ENCODE results near the gene FHIT.

FHIT gene

DNA sequence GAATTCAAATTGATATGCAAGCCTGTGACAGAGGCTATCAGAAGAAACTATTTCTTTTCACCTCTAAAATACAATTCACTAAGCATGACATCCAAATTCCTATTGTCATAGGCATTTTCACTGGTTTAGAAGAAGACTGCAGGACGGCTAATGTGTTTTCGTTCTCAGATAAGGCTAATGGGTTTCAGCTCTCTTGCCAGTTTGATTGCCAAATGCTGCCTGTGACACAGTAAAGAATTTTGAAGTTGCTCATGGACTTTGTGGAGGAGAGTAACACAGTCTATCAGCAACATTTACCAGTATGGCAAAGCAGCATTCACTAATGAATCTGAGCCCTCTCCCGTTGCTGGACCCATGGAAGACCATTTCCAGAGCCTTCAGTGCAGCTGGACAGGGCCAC lies 948.1 kb downstream of the FHIT start:
- ATAC-seq (no peak), DNase-seq (no peak)
- no peaks in the 10 kb centered on the region for H3K36me3 Mint-ChIP-seq (ENCODE audit: low read depth)
- no peak overlapping the region for H3K4me3 Mint-ChIP-seq
- H3K9me3 Mint-ChIP-seq, result no peaks in the 10 kb centered on the region
- peaks cover 4% of the 10 kb centered on the region for H3K4me1 Mint-ChIP-seq
- no peak overlapping the region for H3K27ac Mint-ChIP-seq
- H3K27me3 Mint-ChIP-seq, result no peaks in the 10 kb centered on the region

DNA sequence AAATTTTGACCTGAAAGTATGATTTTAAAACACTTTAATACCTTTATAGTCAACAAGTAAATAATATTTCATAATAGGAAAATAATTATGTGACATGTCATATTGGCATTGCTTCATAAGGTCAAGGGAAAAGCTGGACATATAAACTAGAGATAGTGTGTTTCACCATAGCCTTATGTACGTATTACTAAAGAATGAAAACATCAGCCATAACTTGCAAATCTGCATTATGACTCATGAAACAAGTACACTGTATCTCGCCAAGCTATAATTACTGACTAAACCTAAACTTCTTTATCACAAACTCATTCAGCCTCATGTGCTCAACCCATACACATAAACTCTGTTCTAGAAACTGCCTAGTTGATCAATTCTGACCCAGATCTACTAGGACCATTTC lies 950.1 kb downstream of the FHIT start:
- no peak overlapping the region for H3K4me3 Mint-ChIP-seq
- no peaks in the 10 kb centered on the region for H3K9me3 Mint-ChIP-seq
- H3K36me3 Mint-ChIP-seq (ENCODE audit: low read depth), result no peaks in the 10 kb centered on the region
- no peak for DNase-seq
- H3K27me3 Mint-ChIP-seq, result no peaks in the 10 kb centered on the region
- no peak overlapping the region for H3K27ac Mint-ChIP-seq
- peaks cover 4% of the 10 kb centered on the region for H3K4me1 Mint-ChIP-seq
- no peak for ATAC-seq

DNA sequence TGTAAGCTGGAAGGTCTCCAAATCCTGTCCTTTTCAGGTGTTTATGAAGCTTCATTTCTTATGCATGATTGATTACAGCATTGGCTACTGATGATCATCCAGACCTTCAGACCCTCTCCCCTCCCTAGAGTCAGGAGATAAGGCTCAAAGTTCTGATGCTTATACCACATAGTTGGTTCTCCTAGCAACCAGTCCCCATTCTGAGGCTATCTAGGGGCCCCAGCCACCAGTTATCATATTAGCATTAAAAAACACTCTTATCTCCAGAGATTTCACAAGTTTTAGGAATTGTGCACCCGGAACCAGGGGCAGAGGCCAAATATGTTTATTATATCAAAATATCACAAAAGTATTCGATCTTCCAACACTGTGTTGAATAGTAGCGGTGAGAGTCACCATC lies 953.1 kb downstream of the FHIT start:
- DNase-seq, result no peak
- Mint-ChIP-seq H3K4me3 (no peak overlapping the region), H3K9me3 (no peaks in the 10 kb centered on the region), H3K27me3 (no peaks in the 10 kb centered on the region), H3K36me3 (ENCODE audit: low read depth) (no peaks in the 10 kb centered on the region), H3K4me1 (peaks cover 9% of the 10 kb centered on the region), H3K27ac (no peak overlapping the region)
- no peak for ATAC-seq

DNA sequence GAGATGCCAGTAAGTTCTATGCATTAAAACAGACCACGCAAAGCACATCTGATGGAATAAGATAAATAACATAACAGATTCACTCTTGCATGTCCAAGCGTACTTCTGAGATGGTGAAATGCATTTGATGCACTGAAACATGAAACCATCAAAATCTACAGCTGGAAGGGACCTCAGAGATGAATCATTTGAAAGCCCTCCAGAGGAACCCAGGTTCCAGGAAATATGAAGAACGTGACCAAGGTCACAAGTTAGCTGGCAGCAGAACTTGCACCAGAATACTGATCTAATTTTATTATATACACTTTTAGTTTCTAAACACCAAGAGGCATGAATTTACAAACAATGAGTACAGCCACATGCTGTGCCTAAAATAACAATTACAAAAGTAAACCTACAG lies 957.1 kb downstream of the FHIT start:
- DNase-seq (no peak), ATAC-seq (peak; percentile 40)
- Mint-ChIP-seq H3K27ac (no peak overlapping the region), H3K9me3 (no peaks in the 10 kb centered on the region), H3K4me1 (peaks cover 6% of the 10 kb centered on the region), H3K36me3 (ENCODE audit: low read depth) (no peaks in the 10 kb centered on the region), H3K27me3 (no peaks in the 10 kb centered on the region), H3K4me3 (no peak overlapping the region)

DNA sequence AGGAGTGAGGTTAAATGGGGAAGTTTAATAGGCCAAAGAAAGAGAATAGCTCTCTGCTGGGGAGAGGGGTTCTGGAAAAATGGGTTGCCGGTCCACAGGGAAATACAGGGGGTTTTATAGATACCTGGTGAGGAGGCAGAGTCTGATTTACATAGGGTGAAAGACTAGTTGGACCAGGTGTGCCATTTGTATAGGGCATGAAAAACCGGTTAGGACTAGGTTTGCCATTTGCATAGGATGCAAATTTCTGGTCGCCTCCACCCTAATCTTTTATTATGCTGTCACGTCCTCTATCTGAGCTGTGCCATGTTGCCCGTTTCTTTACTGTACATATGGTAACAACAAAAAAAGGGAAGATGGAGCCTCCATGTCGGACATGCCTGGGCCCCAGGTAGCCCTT lies 960.1 kb downstream of the FHIT start:
- Mint-ChIP-seq H3K36me3 (ENCODE audit: low read depth) (no peaks in the 10 kb centered on the region), H3K4me3 (no peak overlapping the region), H3K27ac (no peak overlapping the region), H3K9me3 (peaks cover 6% of the 10 kb centered on the region), H3K4me1 (peaks cover 6% of the 10 kb centered on the region), H3K27me3 (no peaks in the 10 kb centered on the region)
- DNase-seq (no peak), ATAC-seq (no peak)

DNA sequence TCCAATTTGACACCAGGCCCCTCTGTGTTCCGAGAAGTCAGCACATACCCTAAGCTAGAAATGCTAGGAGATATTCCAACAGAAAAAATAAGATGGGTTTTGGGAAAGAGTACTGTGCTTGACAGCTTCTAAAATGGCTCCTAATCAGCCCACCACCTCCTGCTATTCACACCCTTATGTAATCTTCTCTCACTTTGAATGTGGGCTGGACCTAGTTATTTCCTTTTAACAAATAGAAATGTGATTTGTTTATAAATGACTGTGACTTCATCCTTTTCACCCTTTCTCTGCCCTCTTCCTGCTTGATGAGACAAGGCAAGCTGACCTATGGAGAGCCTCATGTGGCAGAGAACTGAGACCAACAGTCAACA lies 961.1 kb downstream of the FHIT start:
- Mint-ChIP-seq H3K4me1 (peaks cover 6% of the 10 kb centered on the region), H3K9me3 (peaks cover 6% of the 10 kb centered on the region), H3K36me3 (ENCODE audit: low read depth) (no peaks in the 10 kb centered on the region), H3K27ac (no peak overlapping the region), H3K27me3 (no peaks in the 10 kb centered on the region), H3K4me3 (no peak overlapping the region)
- ATAC-seq, result no peak
- DNase-seq, result no peak

DNA sequence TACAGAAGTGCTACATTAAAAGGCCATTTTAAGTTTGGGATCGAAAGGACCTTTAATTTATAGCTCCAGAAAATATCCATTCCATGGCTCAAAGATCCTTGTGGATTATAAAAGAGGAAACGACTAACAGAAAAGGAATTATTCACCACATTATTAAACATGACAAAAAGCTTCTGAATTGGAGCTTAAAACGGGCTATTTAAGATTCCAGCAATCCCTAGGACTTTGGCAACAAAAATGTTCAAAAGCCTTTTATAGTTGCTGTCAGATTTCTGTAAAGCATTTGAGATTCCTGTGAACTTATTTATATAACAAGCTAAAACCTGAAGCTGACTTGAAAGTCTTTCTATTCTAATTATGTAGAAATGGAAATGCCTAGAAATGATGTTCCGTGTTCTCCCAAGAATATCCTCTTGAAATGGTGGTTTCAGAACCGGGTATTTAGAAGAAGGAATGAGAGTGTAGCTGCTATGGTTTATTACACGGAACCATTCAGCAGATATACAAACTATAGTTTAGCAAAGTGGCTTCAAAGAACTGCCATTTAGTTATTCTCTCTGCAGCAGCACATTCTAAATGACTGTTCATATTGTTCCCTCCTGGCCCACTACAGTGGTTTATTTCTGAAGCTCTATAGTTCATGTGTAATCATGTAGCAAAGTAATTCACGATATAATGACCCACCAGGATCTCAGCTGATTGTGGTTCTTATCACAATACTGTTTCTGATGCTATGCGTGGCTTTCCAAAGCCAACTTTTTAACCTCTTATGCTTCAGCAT lies 961.7 kb downstream of the FHIT start:
- no peaks in the 10 kb centered on the region for H3K27me3 Mint-ChIP-seq
- ATAC-seq, result no peak
- H3K4me3 Mint-ChIP-seq, result no peak overlapping the region
- peaks cover 5% of the 10 kb centered on the region for H3K4me1 Mint-ChIP-seq
- H3K27ac Mint-ChIP-seq, result no peak overlapping the region
- DNase-seq, result no peak
- H3K36me3 Mint-ChIP-seq (ENCODE audit: low read depth), result no peaks in the 10 kb centered on the region
- peaks cover 6% of the 10 kb centered on the region for H3K9me3 Mint-ChIP-seq

DNA sequence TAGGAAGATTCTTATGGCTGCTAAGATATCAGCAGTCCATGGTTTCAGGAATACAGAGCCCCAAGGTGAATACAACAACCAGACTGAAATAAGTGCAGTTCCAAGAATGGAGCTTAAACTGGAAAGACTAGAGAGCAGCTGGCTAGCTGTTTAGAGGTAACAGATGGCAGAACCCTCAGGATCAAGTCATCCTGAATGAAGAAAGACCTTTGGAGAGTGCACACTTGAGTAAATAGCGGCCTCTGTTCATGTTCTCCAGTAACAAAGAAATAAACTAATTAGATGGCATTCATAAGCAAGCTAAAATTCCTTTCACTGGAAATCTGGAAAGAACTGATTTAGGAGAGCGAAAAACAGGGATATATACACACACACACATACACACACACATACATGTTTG lies 968.4 kb downstream of the FHIT start:
- DNase-seq (no peak), ATAC-seq (no peak)
- H3K27ac Mint-ChIP-seq, result no peak overlapping the region
- H3K4me1 Mint-ChIP-seq, result no peaks in the 10 kb centered on the region
- H3K9me3 Mint-ChIP-seq, result peaks cover 6% of the 10 kb centered on the region
- no peak overlapping the region for H3K4me3 Mint-ChIP-seq
- H3K36me3 Mint-ChIP-seq (ENCODE audit: low read depth), result no peaks in the 10 kb centered on the region
- no peaks in the 10 kb centered on the region for H3K27me3 Mint-ChIP-seq

DNA sequence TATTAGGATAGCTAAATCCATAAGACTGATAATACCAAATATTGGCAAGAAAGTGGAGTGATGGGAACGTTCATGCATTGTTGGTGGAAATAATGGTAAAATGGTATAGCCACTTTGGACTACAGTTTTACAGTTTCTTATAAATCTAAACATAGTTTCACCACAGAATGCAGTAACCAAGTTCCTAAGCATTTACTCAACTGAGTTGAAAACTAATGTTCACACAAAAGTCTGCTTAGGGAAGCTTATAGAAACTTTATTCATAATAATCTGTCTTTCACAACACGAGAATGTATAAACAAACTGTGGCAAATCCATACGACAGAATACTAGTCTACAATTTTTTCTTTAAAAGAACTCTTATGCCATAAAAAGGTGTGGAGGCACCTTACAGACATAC lies 969.3 kb downstream of the FHIT start:
- H3K27me3 Mint-ChIP-seq, result no peaks in the 10 kb centered on the region
- peaks cover 5% of the 10 kb centered on the region for H3K9me3 Mint-ChIP-seq
- H3K4me3 Mint-ChIP-seq, result no peak overlapping the region
- no peak for ATAC-seq
- no peaks in the 10 kb centered on the region for H3K36me3 Mint-ChIP-seq (ENCODE audit: low read depth)
- H3K4me1 Mint-ChIP-seq, result no peaks in the 10 kb centered on the region
- H3K27ac Mint-ChIP-seq, result no peak overlapping the region
- DNase-seq, result no peak

DNA sequence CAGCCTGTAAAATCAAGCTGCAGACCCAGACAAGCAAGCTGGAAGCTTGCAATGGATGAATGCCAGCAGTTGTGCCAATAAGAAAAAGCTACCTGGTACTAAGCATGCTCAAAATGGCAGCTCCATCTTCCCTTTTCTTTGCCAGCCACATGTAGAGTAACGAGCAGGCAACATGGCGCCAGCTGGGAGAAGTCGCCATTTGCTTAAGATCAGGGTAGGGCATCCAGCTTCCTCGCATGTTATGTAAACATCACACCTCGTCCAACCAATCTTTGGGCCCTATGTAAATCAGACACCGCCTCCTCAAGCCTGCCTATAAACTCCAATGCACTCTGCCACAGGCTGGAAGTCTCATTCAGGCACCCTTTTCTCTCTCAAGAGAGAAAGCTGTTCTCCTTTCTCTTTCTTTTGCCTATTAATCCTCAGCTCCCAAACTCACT lies 973.9 kb downstream of the FHIT start:
- Mint-ChIP-seq H3K27me3 (no peaks in the 10 kb centered on the region), H3K4me1 (no peaks in the 10 kb centered on the region), H3K27ac (no peak overlapping the region), H3K9me3 (no peaks in the 10 kb centered on the region), H3K4me3 (no peak overlapping the region), H3K36me3 (ENCODE audit: low read depth) (no peaks in the 10 kb centered on the region)
- DNase-seq, result no peak
- ATAC-seq, result no peak

DNA sequence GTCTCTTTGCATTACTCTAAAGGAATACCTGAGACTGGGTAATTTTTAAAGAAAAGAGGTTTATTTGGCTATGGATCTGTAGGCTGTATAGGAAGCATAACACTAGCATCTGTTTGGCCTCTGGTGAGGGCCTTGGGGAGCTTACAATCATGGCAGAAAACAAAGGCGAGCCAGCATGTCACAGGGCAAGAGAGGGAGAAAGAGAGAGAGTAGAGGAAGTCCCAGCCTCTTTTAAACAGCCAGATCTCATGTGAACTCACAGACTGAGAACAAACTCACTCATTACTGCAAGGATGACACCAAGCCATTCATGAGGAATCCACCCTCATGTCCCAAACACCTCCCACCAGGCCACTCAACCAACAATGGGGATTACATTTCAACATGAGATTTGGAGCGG lies 974.6 kb downstream of the FHIT start:
- no peaks in the 10 kb centered on the region for H3K36me3 Mint-ChIP-seq (ENCODE audit: low read depth)
- no peaks in the 10 kb centered on the region for H3K27me3 Mint-ChIP-seq
- ATAC-seq (no peak), DNase-seq (no peak)
- no peaks in the 10 kb centered on the region for H3K4me1 Mint-ChIP-seq
- H3K27ac Mint-ChIP-seq, result no peak overlapping the region
- no peaks in the 10 kb centered on the region for H3K9me3 Mint-ChIP-seq
- no peak overlapping the region for H3K4me3 Mint-ChIP-seq

DNA sequence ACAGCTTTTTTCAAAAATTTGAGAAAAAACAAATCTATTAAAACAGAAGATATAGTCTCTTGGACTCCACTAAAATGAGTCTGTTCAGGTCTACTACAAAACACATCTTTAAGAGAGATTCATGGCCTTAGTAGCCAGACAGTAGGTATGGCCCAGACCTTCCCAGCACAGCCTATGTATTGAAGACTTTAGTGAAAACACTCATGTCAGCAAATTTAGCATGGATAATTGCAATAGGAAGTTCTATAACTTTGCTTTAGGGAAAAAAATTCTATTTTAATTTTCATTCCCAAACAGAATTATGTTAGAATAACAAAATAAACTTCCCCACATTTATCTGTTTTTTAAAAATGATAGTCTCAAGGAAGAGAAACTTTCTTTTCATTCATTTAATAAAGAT lies 976.6 kb downstream of the FHIT start:
- no peaks in the 10 kb centered on the region for H3K36me3 Mint-ChIP-seq (ENCODE audit: low read depth)
- ATAC-seq, result no peak
- no peaks in the 10 kb centered on the region for H3K27me3 Mint-ChIP-seq
- DNase-seq, result no peak
- no peaks in the 10 kb centered on the region for H3K9me3 Mint-ChIP-seq
- no peak overlapping the region for H3K4me3 Mint-ChIP-seq
- no peaks in the 10 kb centered on the region for H3K4me1 Mint-ChIP-seq
- H3K27ac Mint-ChIP-seq, result no peak overlapping the region

DNA sequence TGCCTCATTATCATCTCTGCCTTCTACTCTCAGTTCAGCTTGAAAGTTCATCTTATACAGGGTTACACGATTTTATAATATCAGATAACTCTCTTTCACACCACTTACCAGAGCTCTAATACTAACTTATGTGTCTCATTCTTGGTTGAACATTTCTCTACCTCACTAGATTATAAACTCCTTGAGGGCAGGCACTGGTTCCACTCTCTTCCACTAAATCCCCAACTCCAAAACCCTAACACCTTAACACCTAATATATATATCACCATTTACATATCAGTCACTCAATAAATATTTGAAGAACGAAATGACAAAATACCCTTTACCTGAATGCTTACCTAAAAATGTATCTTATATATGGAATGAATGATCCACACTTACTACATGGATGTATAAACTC lies 977.2 kb downstream of the FHIT start:
- Mint-ChIP-seq H3K27ac (no peak overlapping the region), H3K36me3 (ENCODE audit: low read depth) (no peaks in the 10 kb centered on the region), H3K4me3 (no peak overlapping the region), H3K9me3 (no peaks in the 10 kb centered on the region), H3K4me1 (no peaks in the 10 kb centered on the region), H3K27me3 (no peaks in the 10 kb centered on the region)
- DNase-seq (no peak), ATAC-seq (no peak)

DNA sequence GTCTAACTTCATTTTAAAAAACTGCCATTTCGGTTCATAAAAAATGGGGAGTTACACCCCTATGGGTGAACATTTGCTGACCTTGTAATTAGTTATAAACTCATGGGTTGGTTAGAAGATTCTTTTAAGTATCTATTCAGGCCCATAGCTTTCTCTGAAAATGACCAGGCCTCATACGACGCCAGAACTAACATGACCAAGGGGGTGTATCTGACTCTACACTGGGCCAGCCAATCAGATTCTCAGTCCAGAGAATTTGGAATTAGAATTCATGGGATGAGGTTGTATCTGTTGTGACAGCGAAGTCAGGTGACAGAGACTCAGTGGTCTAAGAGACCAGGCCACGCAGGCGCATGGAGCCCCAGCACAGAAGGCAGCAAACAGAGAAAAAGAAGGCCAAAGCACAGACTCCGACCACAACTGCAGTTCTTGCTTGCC lies 981.4 kb downstream of the FHIT start:
- no peaks in the 10 kb centered on the region for H3K36me3 Mint-ChIP-seq (ENCODE audit: low read depth)
- H3K9me3 Mint-ChIP-seq, result no peaks in the 10 kb centered on the region
- no peaks in the 10 kb centered on the region for H3K27me3 Mint-ChIP-seq
- no peaks in the 10 kb centered on the region for H3K4me1 Mint-ChIP-seq
- no peak overlapping the region for H3K27ac Mint-ChIP-seq
- no peak overlapping the region for H3K4me3 Mint-ChIP-seq
- ATAC-seq, result no peak
- no peak for DNase-seq

DNA sequence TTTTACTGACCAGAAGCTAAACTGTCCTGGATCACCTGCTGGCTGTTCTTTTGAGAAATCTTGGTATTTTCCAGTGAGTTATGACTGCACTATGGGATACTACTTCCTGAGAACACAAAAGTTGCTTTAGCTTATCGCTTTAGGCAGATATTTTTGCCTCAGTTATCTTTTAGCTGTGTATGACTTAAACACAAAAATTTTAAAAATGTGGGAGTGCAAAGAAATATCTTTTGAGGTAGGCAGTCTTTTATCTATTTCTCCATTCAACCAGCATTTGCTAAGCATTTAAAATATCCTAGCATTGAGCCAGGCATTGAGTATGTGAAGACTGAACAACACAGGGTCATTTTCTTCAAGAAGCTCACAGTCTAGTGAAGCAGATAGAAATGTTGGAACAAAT lies 981.9 kb downstream of the FHIT start:
- Mint-ChIP-seq H3K36me3 (ENCODE audit: low read depth) (no peaks in the 10 kb centered on the region), H3K9me3 (no peaks in the 10 kb centered on the region), H3K27me3 (no peaks in the 10 kb centered on the region), H3K4me1 (no peaks in the 10 kb centered on the region), H3K4me3 (no peak overlapping the region), H3K27ac (no peak overlapping the region)
- ATAC-seq (no peak), DNase-seq (no peak)

DNA sequence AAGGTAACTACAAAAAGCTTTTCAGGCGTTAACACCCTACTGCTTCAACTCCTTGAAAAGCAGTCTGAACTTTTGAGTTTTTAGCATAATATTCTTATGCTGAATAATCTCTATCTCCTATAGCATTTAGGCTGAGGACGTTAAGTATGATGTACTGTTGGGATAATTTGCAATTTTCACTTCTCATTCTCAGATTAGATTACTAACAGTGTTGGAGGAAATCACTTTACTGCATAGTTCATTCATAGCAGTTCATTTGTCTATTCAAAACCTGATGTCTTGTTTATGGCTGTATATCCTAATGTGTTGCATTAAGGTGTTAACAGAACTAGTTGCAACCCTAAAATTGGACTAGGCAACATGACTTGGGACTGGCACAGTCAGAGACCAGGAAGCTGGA lies 983.1 kb downstream of the FHIT start:
- Mint-ChIP-seq H3K36me3 (ENCODE audit: low read depth) (no peaks in the 10 kb centered on the region), H3K27me3 (no peaks in the 10 kb centered on the region), H3K9me3 (no peaks in the 10 kb centered on the region), H3K27ac (no peak overlapping the region), H3K4me1 (no peaks in the 10 kb centered on the region), H3K4me3 (no peak overlapping the region)
- no peak for DNase-seq
- ATAC-seq, result no peak
